ENCODE results near the gene IL17RD. TPM values are rescaled to one million over a fixed set of nuclear protein-coding genes. Genes with fewer than 3 reads are reported as not detected.

The IL17RD gene
- total RNA-seq, 1 experiment from 2014 or later = 31.7 TPM

- Histone ChIP-seq H3T11ph (ENCODE audit: low read length) (no peak overlapping the region), H4K5ac (ENCODE audit: insufficient read length, low read depth, low read length) (no peak overlapping the region), H3K27ac (ENCODE audit: insufficient read length, low read depth, low read length) (no peak overlapping the region), H3K4me2 (ENCODE audit: insufficient read depth, insufficient read length, low read length) (no peak overlapping the region), H3K27me3 (ENCODE audit: insufficient read depth, low read length) (no peaks in the 10 kb centered on the region), H2AK5ac (ENCODE audit: insufficient read length, low read length) (no peak overlapping the region), H3K4ac (ENCODE audit: low read depth, low read length) (no peak overlapping the region), H4K8ac (replicated peaks; ENCODE audit: insufficient read length, low read depth, low read length) (no peak overlapping the region), H4K91ac (ENCODE audit: insufficient read length, low read depth, low read length) (no peak overlapping the region), H2BK20ac (ENCODE audit: low read depth, low read length, poor library complexity, severe bottlenecking) (no peak overlapping the region), H2BK15ac (ENCODE audit: low read depth, low read length) (no peak overlapping the region), H3K18ac (ENCODE audit: insufficient read length, low read depth, low read length) (no peak overlapping the region), H2AFZ (ENCODE audit: low read length) (no peak overlapping the region), H4K20me1 (ENCODE audit: control insufficient read depth, insufficient read depth, insufficient read length) (no peaks in the 10 kb centered on the region), H2BK12ac (ENCODE audit: insufficient read length, low read depth, low read length) (no peak overlapping the region), H3K14ac (ENCODE audit: insufficient read depth, low read length) (no peak overlapping the region), H3K23ac (ENCODE audit: insufficient read length, low read depth, low read length) (no peak overlapping the region), H2BK120ac (ENCODE audit: low read depth, low read length, poor library complexity, severe bottlenecking) (no peak overlapping the region), H3K9me3 (ENCODE audit: control insufficient read depth, low read depth, low read length) (no peaks in the 10 kb centered on the region), H3K4me1 (ENCODE audit: insufficient read depth, low read length) (no peaks in the 10 kb centered on the region), H3K23me2 (ENCODE audit: insufficient read length, low read depth, low read length, poor library complexity, severe bottlenecking) (no peaks in the 10 kb centered on the region), H3K9ac (ENCODE audit: extremely low read depth, insufficient read length, low read length) (no peak overlapping the region), H2BK5ac (ENCODE audit: insufficient read length, low read length) (no peak overlapping the region), H3K56ac (ENCODE audit: insufficient read length, low read depth, low read length) (no peak overlapping the region), H3K79me1 (ENCODE audit: insufficient read depth, low read depth, low read length, poor library complexity, severe bottlenecking) (no peaks in the 10 kb centered on the region), H3K79me2 (ENCODE audit: insufficient read depth, low read length) (no peaks in the 10 kb centered on the region)
- Mint-ChIP-seq H3K36me3 (ENCODE audit: insufficient read depth in 1 of 3, low read depth in 3 of 3) (no peaks in the 10 kb centered on the region), H3K4me3 (no peak overlapping the region), H3K9me3 (no peaks in the 10 kb centered on the region), H3K4me1 (peaks cover 0 to 7% of the 10 kb centered on the region in 2 experiments; a peak in 3 of 4 replicates), H3K27me3 (ENCODE audit: low read depth) (no peaks in the 10 kb centered on the region), H3K27ac (no peak overlapping the region)
- TF ChIP-seq CTCF (conservative IDR thresholded peaks at IDR 0.05) = no peak
- DNase-seq = no peak
- no CpG with 5 or more reads among the region's 5 CpGs for WGBS (ENCODE audit: extremely low coverage, insufficient read length, low lambda C conversion rate)
Measured at GRCh38 chr3:57052662-57053061, 112.5 kb downstream of the IL17RD start.
